Activated T-cell treated with anti-CD3 and anti-CD28 coated beads for 24 hours (primary cell): Measurements from ENCODE around the gene SSR1.

ENCODE experiments used
- DNase-seq: peaks from one replicate; pipeline ENCODE4 v3.0.0-alpha.2; 2020; ENCODE audit warnings: low read depth

The SSR1 gene

DNA sequence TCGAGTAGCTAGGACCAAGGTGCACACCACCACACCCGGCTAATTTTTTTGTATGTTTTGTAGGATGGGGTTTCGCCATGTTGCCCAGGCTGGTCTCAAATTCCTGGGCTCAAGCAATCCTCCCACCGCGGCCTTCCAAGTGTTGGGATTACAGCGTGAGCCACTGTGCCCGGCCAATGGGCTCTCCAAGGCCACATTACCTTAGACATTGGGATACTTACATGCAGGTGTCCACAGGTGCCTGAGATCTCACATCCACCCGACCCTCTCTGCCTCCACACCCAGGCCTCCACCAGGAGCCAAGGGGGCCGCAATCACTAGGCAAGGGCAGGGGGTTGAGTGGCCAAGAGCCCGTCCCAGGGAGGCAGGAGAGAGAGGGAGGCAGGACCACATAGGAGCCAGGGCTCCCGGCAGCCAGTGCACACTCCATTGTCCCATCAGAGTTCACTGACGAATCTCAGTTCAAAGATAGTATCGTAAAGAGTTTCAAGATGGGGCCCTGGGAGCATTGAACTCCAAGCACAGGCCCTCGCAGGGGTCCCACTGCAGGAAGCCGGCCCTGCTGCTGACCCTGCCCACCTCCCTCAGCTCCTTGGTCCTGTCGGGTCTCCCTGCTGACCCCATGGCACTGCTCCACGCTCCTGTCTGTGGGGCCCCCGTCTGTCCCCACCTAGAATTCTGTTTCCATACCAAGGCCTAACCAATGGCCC lies 55.3 kb downstream of the SSR1 start:
- no peak for DNase-seq

DNA sequence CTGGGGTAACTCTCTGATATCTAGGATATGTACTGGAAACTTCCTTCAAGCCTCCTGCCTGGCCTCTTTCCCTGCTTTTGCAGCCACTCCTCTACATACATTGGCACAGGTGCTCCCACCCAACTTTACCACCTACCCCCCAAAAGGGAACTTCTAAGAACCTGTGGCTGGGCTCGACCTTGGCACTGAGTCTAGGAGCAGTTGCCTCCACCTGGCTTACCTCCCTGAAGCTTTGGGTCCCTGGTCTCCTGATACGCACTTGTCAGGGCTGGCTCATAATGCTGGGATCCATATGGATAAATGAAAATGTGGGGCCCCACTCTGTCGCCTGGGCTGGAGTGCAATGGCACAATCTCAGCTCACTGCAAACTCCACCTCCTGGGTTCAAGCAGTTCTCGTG lies 56.2 kb downstream of the SSR1 start:
- no peak for DNase-seq

DNA sequence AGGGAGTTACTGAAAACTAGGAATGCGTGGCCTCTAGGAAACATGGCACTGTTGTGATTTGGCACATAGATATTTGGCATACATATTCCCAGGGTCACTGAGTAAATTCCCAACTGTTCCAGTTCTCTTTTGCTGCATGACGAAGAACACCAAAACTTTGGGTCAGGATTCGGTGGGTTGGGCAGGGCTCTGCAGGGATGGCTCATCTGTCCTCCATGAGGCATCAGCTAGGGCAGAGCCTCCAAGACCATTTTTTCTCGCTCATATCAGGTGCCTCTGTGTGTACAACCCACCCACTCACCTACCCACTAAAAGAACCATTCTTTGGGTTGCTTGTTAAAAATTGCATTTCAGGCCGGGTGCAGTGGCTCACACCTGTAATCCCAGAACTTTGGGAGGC lies 57.1 kb downstream of the SSR1 start:
- no peak for DNase-seq

DNA sequence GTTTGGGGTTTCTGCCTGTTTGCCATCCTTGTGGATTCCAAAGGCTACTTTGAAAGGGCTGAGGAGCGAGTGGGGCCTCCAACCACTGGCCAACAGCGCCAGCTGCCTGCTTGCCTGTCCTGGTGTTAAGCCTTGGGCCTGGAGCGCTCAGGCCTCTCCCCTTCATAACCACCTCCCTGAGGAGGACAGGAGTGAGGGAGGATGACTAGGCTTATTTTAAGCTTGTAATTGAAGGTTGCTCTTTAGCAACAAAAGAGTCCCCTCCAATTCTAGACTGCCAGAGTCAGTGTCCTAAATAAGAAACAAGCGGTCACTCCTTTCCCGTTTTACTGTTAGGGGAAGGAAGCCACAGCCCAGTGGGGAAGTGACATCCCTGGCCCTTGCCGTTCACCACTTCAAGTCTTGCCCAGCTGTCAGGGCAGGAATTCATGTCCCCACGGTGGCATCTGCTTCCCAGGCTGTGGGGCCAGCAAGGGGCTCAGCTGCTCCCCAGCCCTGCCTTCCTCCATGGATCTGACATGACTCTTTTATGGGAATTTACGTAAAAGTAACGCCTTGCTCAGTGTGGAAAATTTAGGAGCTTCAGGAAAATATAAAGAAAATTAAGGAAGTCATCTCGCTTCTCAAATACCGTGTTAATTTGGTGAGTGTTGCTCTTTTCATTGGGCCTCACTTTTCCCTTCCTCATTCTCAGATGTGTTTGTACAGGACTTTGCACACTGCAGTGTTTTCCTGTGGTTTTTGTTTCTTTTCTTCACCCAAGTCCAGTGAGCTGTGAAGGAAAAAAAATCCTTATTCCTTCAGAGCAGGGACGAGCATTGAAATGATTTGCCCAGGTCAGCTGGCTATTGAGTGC lies 57.8 kb downstream of the SSR1 start:
- DNase-seq, result no peak

DNA sequence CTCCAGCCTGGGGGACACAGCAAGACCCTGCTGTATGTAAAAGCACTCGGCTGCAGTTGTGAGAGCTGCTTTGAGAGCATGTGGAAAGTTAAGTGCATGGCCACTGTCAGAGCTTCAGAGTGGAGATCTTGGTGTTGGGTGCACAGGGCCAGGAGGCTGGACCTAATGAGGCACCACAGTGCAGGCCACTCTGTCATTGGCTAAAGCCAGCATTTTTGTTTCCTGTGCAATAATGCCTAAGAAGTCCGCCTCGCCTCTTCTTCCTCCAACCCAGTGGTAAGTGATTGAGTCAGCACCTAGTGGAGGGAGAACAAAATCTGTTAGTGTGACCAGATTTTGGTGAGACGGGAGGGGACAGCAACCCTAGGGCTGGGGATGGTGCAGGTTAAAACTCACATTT lies 60.6 kb downstream of the SSR1 start:
- no peak for DNase-seq

DNA sequence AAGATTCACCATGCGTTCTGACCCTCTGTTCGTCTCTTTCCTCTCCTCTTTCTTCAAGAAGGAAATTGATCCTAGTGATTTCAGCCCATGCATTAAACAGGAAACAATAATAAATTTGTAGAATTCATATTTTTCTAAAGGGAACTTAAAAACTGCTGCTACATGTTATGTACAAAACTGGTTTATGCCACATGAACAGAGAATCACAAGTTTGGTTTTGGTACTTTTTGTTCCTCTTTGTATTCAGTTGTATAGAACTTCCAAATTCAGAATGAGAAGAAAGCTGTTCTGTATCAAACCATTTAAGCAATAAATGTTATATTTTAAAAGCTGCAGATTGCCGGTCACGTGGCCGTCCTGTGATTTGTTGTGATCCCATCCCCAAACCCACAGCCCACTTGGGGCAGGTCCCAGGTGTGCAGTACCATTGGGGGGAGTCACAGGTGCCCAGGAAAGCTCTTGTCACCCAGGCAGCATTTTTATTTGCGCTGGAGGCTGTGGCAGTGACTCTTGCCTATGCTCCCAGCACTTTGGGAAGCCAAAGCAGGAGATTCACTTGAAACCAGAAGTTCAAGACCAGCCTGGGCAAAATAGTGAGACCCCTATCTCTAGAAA lies 61.2 kb downstream of the SSR1 start:
- DNase-seq, result no peak

DNA sequence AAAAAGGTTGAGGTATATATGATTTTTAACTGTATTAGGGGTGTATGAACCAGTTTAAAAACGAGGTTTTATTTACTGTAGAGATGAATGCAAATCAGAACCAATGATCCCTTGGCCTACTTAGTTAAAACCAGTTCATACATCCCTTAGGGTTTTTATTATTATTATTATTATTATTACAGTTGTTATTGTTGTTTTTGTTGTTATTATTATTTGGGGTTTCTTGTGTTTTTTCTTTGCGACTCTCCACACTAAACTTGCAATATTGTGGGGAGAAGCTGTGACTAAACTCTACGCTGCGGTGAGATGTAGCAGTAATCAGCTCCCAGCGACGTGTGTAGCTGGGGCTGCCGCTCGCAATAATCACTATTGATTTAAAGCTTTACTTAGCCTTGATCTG lies 62.2 kb downstream of the SSR1 start:
- DNase-seq, result no peak

DNA sequence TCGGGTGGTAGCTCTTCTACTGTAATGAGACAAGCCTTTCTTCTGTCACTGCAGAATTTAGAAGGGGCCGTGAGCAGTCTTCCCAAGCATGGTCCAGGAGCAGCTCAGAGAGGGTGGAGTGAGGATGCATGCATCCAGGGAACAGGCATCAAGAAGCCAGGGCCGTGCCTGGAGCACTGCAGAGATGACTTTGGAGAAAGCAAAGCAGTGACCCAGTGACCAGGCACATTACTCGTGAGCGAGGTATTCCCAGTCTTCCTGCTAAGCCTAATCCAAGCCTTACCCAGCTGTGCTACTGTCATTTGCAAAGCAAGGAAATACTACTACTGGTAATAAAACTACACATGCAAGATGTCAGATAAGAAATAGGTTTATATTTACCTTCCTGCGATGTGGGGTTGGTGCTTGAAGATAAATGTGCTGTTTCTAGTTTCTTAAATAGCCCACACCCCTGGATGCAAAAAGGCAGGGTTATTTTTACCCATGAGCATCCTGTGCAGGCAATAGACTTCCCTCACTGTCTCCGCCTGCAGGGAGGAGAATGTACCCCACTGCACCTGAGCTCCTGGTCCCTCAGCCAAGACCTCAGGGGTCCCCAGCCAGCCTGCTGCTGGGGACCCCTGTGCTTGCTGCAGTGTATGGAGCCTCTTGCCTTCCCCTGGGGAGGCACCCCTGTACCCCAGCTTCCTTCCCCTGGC lies 62.9 kb downstream of the SSR1 start:
- no peak for DNase-seq

DNA sequence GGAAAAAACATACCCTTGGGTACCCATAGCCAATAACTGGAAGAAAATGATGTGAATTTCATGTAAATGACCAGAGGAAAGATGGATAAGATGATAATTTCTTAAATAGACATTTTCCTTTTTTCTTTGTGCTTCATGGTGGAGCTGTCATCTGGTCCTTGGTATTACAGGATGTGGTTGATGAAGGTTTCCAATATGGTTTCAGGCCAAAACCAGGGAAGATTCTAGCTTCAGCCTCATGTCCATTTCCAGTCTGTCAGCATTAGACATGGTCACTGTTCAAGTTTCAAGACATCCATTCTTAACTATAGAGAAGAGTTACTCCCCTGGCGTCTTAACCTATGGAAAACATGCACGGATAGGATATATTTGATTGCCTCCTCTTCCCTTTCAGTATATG lies 63.6 kb downstream of the SSR1 start:
- DNase-seq, result no peak

DNA sequence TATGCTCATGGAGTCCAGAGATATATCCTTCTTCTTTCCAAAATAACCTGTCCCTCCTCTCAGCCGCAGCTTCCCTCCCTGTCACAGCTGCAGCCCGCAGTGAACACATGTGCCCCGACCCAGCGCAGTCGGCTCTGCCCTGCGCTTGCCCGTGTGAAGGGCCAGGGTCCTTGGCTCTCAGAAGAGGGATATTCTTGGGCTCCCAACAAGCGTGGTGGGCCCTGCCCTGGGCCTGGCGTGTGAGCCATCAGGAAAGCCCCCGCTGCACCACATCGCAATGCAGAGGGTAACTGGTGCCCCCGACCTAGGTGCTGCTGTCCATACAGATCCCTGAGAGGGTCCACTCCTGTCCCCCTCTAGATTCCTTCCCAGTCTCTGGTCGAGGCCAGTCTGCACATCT lies 65.2 kb downstream of the SSR1 start:
- no peak for DNase-seq

DNA sequence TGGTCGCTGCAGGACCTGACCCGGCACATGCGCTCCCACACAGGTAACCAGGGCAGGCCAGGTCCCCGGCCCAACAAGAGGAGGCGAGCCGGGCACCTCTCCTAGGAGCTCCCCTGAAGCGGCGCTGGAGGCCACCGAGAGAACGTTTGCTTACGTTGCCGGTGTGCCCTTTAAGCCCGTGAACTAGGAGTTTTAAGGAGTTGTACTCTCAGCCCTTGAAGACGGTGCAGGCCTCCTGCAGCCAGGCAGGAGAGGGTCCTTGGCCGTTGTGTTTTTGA lies 65.9 kb downstream of the SSR1 start:
- no peak for DNase-seq

DNA sequence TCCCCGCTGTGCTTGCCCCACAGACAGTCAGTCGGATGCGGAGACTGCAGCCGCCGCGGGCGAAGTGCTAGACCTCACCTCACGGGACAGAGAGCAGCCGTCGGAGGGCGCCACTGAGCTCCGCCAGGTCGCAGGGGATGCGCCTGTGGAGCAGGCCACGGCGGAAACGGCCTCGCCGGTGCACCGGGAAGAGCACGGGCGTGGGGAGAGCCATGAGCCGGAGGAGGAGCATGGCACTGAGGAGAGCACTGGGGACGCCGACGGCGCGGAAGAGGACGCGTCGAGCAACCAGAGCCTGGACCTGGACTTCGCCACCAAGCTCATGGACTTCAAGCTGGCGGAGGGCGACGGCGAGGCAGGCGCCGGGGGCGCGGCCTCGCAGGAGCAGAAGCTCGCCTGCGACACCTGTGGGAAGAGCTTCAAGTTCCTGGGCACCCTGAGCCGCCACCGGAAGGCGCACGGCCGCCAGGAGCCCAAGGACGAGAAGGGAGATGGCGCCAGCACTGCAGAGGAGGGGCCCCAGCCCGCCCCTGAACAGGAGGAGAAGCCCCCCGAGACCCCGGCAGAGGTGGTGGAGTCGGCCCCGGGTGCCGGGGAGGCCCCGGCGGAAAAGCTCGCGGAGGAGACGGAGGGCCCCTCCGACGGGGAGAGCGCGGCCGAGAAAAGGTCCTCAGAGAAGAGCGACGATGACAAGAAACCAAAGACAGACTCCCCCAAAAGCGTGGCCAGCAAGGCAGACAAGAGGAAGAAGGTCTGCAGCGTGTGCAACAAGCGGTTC lies 66.4 kb downstream of the SSR1 start:
- no peak for DNase-seq

DNA sequence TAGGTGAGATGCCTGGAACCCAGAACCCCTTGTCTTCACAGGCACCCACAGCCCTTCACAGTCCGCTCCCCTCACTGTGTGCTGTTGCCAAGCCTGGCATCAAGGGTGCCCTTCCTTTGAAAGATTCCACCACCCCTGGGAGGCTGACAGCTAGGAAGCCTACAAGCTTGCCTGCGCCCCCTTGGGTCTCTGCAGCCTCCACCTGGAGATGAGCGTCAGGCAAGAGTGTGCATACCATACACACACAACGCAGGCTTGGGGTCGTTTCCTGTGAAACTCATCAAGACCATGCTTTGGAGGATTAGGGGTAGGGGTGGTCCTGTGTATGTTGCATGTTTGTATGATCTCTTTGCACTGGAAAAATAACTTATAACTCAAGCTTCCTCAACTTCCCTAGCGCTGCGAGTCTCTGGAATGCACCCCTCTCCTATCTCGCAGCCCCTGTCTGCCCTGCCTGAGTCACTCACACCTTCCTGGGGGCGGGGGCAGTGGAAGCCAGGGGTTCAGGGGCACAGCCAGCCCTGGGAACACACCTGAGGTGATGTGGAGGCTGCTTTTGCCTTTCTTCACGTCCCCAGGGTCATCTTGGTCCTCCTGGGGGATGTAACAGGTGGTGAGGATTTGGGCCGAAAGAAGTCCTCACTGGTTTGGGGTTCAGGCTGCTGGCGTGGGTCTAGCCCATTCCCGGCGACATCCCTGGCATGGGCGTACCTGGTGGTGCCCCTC lies 67.2 kb downstream of the SSR1 start:
- no peak for DNase-seq

DNA sequence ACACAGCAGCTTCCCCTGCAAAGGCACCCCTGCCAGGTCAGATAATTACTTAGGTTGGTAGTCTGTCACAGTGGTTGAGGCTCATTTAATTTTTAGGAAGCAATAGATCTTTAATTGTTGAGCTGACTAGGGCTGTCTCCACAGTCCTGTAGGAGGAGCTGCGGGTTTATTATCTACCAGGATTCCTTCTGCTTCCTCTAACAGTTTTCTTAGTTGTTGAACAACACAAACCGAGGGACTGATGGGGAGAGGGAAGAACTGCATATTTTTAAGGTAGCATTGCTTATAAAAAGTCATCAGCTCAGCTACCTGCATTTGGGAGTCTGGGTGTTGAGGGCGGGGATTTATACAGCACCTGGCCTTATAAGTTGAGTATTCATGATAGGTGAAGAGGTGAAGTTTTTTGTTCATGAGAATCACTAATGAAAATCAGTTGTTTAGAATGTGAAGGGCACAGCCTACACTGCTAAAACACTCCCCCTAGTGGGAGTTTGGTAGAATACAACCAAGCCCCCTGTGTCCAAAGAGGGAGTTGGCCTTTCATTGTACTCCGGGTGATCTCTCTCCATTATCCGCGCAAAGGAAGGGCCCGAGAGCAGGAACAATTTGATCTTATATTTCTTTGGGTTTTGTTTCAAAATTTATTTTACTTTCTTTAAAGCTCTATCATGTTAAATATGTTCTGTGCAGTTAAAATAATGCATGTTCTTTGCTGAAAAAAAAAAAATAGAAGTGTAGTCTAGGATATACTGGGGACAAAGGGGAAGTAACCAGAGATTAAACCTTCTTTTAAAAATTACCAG lies 69.6 kb downstream of the SSR1 start:
- peak; percentile 28 for DNase-seq

DNA sequence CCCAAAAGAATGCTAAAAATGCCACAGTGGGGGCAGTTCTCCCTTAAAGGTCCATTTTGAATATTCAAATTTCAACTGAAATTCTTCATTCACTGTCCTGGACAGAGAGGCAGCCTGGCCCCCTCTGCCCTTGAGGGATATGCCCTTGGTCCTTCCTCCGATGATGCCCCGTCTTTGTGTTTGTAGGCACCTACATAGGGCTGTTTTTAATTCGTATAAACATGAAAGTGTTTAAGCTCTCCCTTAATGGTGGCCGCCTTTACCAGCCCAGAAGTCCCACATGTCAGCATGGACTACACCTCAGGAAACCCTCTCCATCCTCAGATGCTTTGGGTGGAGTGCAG lies 70.2 kb downstream of the SSR1 start:
- no peak for DNase-seq

DNA sequence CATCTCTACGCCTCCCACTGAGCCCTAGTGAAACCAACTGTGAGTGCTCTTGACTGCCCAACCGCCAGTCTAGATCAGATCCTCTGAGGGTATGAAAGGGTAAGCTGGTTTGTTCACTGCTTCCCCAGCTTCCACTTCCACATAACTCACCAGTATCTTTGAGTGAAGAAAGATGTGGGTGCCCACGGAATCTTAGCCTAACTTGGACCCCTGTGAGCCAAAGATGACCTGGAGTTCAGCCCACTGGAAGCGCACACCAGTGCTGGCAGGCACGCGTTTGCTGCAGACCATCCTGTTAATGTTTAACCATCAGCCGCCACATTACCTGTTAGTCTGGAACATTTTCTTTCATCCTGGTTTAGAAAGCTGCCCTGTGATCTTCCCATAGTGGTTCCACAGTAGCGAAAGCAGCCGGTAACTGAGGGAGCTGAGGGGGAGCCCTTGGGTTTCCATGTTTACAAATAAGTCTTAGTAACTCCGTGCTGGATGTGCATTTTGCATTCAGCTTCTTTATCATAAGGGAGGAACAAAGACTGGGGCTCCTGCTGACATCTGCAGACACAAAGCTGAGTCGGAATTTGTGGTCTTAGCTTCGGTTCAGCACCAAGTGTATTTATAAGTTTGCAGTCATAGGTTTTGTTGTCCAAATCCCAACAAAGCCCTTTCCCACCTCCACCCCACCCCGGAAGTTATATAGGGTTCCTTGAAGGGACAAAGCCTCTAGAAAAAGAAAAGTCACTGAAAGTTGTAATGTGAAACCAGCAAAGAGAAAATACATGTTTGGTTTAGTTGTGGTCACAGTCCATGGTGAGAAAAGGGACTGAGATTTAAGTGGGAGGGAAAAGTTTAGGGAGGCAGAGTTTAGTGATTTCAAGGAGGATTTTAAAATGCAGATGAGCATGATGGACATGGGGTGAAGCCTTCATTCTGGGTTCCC lies 71.0 kb downstream of the SSR1 start:
- no peak for DNase-seq

DNA sequence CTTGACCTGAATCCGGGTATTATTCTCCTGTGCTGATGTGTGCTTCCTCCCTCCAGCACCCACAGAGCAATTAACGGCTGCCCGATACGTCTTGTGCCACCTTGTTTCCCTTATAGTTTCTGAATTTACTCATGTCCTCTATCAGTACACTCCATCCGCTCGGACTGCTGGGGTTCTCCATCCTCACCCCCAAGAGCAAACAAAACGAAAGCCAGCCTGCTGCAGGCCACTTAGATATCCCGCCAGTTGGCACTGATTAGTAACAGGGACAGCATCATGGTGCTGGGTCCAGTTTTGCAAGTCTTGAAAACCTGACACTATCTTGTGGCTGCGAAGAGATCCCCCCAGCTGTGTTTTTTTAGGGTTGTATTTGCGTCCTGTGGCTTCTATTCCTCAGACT lies 71.8 kb downstream of the SSR1 start:
- DNase-seq, result no peak

DNA sequence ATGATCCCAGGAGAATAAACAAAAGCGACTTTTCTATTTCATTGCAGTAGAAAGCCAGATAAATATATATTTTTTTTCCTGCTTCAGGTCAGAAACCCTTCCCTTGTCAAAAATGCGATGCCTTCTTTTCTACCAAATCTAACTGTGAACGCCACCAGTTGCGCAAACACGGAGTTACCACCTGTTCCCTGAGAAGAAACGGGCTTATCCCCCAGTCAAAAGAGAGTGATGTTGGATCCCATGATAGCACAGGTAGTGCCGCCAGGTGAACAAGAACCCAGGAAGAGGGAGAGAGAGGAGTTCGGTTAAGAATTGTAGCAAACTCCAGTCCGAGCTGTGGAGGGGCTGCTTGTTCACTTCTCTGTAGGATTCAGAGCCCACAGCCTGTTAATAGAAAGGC lies 72.6 kb downstream of the SSR1 start:
- no peak for DNase-seq

DNA sequence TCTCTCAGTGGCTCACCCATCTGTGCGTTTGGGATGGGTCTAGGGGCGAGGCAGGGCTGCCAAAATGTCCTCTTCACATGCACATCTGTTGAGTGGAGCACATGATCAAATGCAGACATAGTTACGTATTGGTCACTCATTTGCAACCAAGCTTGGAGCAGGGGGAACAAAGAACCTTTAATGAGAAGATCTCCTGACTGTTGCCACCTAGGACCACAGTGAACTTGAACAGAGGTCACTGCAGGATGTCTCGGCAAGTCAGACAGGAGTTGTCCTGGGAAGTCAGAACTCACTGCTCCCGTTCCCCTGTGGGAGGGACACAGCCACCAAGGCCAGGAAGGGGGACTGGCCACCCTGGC lies 73.4 kb downstream of the SSR1 start:
- no peak for DNase-seq
